CD4-positive, alpha-beta T cell (primary cell): ENCODE results near the gene C5orf34. TPM values are rescaled to one million over a fixed set of nuclear protein-coding genes. Genes with fewer than 3 reads are reported as not detected.

Source experiments
- ATAC-seq: fragments of 200-7000 bp; cut with Tn5 transposase; one replicate; pipeline ENCODE4 v1.10.0; 2022; ENCODE audit warnings: mild to moderate bottlenecking; ENCODE audit not compliant: poor library complexity
- CTCF ChIA-PET: fragments of 350-600 bp; sonication (Branson Sonifier 250); formaldehyde crosslinking; loops from one replicate; lab custom pipeline; 2021; ENCODE audit warnings: antibody characterized with exemption, inconsistent platforms; lab: Charles Lee
- POLR2A ChIA-PET: fragments of 350-600 bp; sonication (Branson Sonifier 250); formaldehyde crosslinking; loops from one replicate; lab custom pipeline; 2021; ENCODE audit warnings: antibody characterized with exemption, inconsistent platforms; lab: Charles Lee
- DNase-seq, 14 experiments: peaks; one replicate each; pipeline ENCODE4 v3.0.0-alpha.2; 2013 to 2020; ENCODE audit warnings: mixed read lengths in 2 of 14
- H3K27ac ChIP-seq, 2 donors: one replicate each; pipeline versions ENCODE4 v1.5.1 to v1.7.0; 2013; ENCODE audit warnings: low read length in 2 of 2, low read depth in 1 of 2, mild to moderate bottlenecking in 1 of 2
- H3K27me3 ChIP-seq, 2 experiments: 1 replicate in 1 of 2; 2 replicates in 1 of 2; pipeline versions ENCODE4 v1.6.1 to v1.7.0; 2013; ENCODE audit warnings: low read length in 2 of 2, control low read depth in 1 of 2, mild to moderate bottlenecking in 1 of 2, moderate library complexity in 1 of 2; ENCODE audit not compliant: insufficient read depth in 2 of 2, control insufficient read depth in 1 of 2
- H3K36me3 ChIP-seq: one replicate; pipeline ENCODE4 v1.6.1; 2013; ENCODE audit warnings: low read length, control low read depth; ENCODE audit not compliant: insufficient read depth
- H3K4me1 ChIP-seq: one replicate; pipeline ENCODE4 v1.6.1; 2013; ENCODE audit warnings: low read length, control low read depth; ENCODE audit not compliant: insufficient read depth
- H3K4me3 ChIP-seq: one replicate; pipeline ENCODE4 v1.5.1; 2013; ENCODE audit warnings: mild to moderate bottlenecking, low read length, moderate library complexity
- H3K9me3 ChIP-seq, 2 experiments: 1 replicate in 1 of 2; 2 replicates in 1 of 2; pipeline versions ENCODE4 v1.6.1 to v1.7.0; 2013; ENCODE audit warnings: low read length in 2 of 2, mild to moderate bottlenecking in 2 of 2, control low read depth in 1 of 2, moderate library complexity in 1 of 2; ENCODE audit not compliant: control insufficient read depth in 1 of 2, insufficient read depth in 1 of 2
- H3K27ac Mint-ChIP-seq: one replicate; pipeline ENCODE4 v1.8.0; 2020; ENCODE audit warnings: mixed read lengths
- H3K27me3 Mint-ChIP-seq: one replicate; pipeline ENCODE4 v1.8.0; 2021; ENCODE audit warnings: mixed read lengths
- H3K36me3 Mint-ChIP-seq: one replicate; pipeline ENCODE4 v1.8.0; 2021; ENCODE audit warnings: low read depth, mixed read lengths
- H3K4me1 Mint-ChIP-seq: one replicate; pipeline ENCODE4 v1.8.0; 2021; ENCODE audit warnings: low read depth, mixed read lengths
- H3K4me3 Mint-ChIP-seq: one replicate; pipeline ENCODE4 v1.8.0; 2020; ENCODE audit warnings: mild to moderate bottlenecking, mixed read lengths
- H3K9me3 Mint-ChIP-seq: one replicate; pipeline ENCODE4 v1.8.0; 2020; ENCODE audit warnings: mixed read lengths
- CTCF ChIP-seq: fragments of 200-600 bp; IDR thresholded peaks from one replicate; pipeline ENCODE4 v1.8.0; 2022; ENCODE audit warnings: antibody characterized with exemption, mild to moderate bottlenecking
- intact Hi-C, 2 experiments: fragments of 100-400 bp; cut with DNase I in 1 of 2; cut with micrococcal nuclease in 1 of 2; formaldehyde crosslinking; loops; one replicate each; pipeline versions ENCODE4 v1.15.1 to v1.9.0; 2023 to 2025; cut with DNase I, micrococcal nuclease
- total RNA-seq, 174 experiments: library from RNA in 2 of 174; stranded (reverse) in 2 of 174; gene quantifications; one replicate each; pipeline ENCODE4 v1.2.3 and lab custom pipeline; 2021 to 2026

Gene C5orf34
- total RNA-seq, 2 experiments from 2014 or later = 0.88 to 1.2 TPM

- ATAC-seq (no peak), DNase-seq (no peak)
- CTCF ChIA-PET = no interaction called here
- Histone ChIP-seq H3K36me3 (peaks cover 77% of the 10 kb centered on the region), H3K9me3 (no peaks in the 10 kb centered on the region), H3K27me3 (no peaks in the 10 kb centered on the region), H3K4me3 (no peak overlapping the region), H3K27ac (no peak overlapping the region), H3K4me1 (peaks cover 2% of the 10 kb centered on the region)
- Mint-ChIP-seq H3K36me3 (peaks cover 60% of the 10 kb centered on the region), H3K27me3 (no peaks in the 10 kb centered on the region), H3K27ac (no peak overlapping the region), H3K4me3 (no peak overlapping the region), H3K9me3 (no peaks in the 10 kb centered on the region), H3K4me1 (peaks cover 25% of the 10 kb centered on the region)
- TF ChIP-seq CTCF = no peak
- POLR2A ChIA-PET = interaction anchor here (0.9 kb wide), 1 partner anchor 64 kb away, joined by 4 read pairs; the partner anchor contains the start of gene TMEM267
- intact Hi-C loops = no loop called here
Observed at GRCh38 chr5:43548358-43548757, 33.4 kb upstream of the C5orf34 start.

- CTCF ChIA-PET = no interaction called here
- ATAC-seq (no peak), DNase-seq (no peak)
- POLR2A ChIA-PET = interaction anchor here (3.0 kb wide), 1 partner anchor 63 kb away, joined by 11 read pairs; the partner anchor contains the start of gene TMEM267
- no peak for TF ChIP-seq CTCF
- H3K27ac Mint-ChIP-seq = no peak overlapping the region
- Histone ChIP-seq H3K27ac (no peak overlapping the region), H3K27me3 (no peaks in the 10 kb centered on the region), H3K4me1 (no peaks in the 10 kb centered on the region), H3K4me3 (no peak overlapping the region), H3K9me3 (no peaks in the 10 kb centered on the region), H3K36me3 (peaks cover 77% of the 10 kb centered on the region)
- H3K27me3 Mint-ChIP-seq = no peaks in the 10 kb centered on the region
- peaks cover 68% of the 10 kb centered on the region for H3K36me3 Mint-ChIP-seq
- H3K4me3 Mint-ChIP-seq = no peak overlapping the region
- H3K9me3 Mint-ChIP-seq = no peaks in the 10 kb centered on the region
- intact Hi-C loops = no loop called here
- H3K4me1 Mint-ChIP-seq = peaks cover 25% of the 10 kb centered on the region
Observed at GRCh38 chr5:43547532-43547931, 32.6 kb upstream of the C5orf34 start.

GRCh38 chr5:43543434-43543833 is 28.5 kb upstream of the C5orf34 start:
- ATAC-seq (no peak), DNase-seq (no peak)
- ChIA-PET POLR2A (interaction anchor here (2.1 kb wide), 1 partner anchor 59 kb away, joined by 7 read pairs; the partner anchor contains the start of gene TMEM267), CTCF (no interaction called here)
- Histone ChIP-seq H3K36me3 (peaks cover 90% of the 10 kb centered on the region), H3K27ac (no peak overlapping the region), H3K27me3 (no peaks in the 10 kb centered on the region), H3K4me3 (no peak overlapping the region), H3K9me3 (no peaks in the 10 kb centered on the region), H3K4me1 (no peaks in the 10 kb centered on the region)
- H3K4me1 Mint-ChIP-seq = peaks cover 23% of the 10 kb centered on the region
- H3K4me3 Mint-ChIP-seq = no peak overlapping the region
- no peak for TF ChIP-seq CTCF
- intact Hi-C loops = no loop called here
- peak overlapping the region; percentile 24 for H3K27ac Mint-ChIP-seq
- peaks cover 83% of the 10 kb centered on the region for H3K36me3 Mint-ChIP-seq
- no peaks in the 10 kb centered on the region for H3K9me3 Mint-ChIP-seq
- H3K27me3 Mint-ChIP-seq = no peaks in the 10 kb centered on the region
